Fibroblast of skin of scalp (primary cell): Measurements from ENCODE around the gene ATG9A. TPM values are rescaled to one million over a fixed set of nuclear protein-coding genes. Genes with fewer than 3 reads are reported as not detected.
"Not testable (repeated sequence)": the region's sequence is repeated elsewhere in the genome, so short reads cannot be mapped to it uniquely, and the experiment has no call there.

Experiments
- DNase-seq: peaks from one replicate; pipeline ENCODE4 v3.0.0-alpha.2; 2013
- polyA plus RNA-seq, 2 experiments: library from polyadenylated mRNA; unstranded; fragments of 120-200 nt; gene quantifications; one replicate each; pipeline ENCODE4 v1.2.1, GENCODE V29; 2013; ENCODE audit not compliant: insufficient read length in 2 of 2

Gene ATG9A, protein sequence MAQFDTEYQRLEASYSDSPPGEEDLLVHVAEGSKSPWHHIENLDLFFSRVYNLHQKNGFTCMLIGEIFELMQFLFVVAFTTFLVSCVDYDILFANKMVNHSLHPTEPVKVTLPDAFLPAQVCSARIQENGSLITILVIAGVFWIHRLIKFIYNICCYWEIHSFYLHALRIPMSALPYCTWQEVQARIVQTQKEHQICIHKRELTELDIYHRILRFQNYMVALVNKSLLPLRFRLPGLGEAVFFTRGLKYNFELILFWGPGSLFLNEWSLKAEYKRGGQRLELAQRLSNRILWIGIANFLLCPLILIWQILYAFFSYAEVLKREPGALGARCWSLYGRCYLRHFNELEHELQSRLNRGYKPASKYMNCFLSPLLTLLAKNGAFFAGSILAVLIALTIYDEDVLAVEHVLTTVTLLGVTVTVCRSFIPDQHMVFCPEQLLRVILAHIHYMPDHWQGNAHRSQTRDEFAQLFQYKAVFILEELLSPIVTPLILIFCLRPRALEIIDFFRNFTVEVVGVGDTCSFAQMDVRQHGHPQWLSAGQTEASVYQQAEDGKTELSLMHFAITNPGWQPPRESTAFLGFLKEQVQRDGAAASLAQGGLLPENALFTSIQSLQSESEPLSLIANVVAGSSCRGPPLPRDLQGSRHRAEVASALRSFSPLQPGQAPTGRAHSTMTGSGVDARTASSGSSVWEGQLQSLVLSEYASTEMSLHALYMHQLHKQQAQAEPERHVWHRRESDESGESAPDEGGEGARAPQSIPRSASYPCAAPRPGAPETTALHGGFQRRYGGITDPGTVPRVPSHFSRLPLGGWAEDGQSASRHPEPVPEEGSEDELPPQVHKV
- 61.5 TPM for polyA plus RNA-seq (2013, experiment 1 of 2; ENCODE audit: insufficient read length)
- polyA plus RNA-seq (2013, experiment 2 of 2; ENCODE audit: insufficient read length): 59.9 TPM

GRCh38 chr2:219229305-219230058 lies at the start of gene ATG9A, which contains the start of gene ANKZF1:
TSS of gene ATG9A (minus strand) at chr2:219229636. CDS start at chr2:219228024, 1,612 bp downstream.
TSS of gene ANKZF1 (plus strand) at chr2:219229806. CDS start at chr2:219230258, 452 bp downstream.
- peak; percentile 99 for DNase-seq

GRCh38 chr2:219278655-219279150 lies 49.3 kb upstream of the ATG9A start:
- DNase-seq: no peak

DNA sequence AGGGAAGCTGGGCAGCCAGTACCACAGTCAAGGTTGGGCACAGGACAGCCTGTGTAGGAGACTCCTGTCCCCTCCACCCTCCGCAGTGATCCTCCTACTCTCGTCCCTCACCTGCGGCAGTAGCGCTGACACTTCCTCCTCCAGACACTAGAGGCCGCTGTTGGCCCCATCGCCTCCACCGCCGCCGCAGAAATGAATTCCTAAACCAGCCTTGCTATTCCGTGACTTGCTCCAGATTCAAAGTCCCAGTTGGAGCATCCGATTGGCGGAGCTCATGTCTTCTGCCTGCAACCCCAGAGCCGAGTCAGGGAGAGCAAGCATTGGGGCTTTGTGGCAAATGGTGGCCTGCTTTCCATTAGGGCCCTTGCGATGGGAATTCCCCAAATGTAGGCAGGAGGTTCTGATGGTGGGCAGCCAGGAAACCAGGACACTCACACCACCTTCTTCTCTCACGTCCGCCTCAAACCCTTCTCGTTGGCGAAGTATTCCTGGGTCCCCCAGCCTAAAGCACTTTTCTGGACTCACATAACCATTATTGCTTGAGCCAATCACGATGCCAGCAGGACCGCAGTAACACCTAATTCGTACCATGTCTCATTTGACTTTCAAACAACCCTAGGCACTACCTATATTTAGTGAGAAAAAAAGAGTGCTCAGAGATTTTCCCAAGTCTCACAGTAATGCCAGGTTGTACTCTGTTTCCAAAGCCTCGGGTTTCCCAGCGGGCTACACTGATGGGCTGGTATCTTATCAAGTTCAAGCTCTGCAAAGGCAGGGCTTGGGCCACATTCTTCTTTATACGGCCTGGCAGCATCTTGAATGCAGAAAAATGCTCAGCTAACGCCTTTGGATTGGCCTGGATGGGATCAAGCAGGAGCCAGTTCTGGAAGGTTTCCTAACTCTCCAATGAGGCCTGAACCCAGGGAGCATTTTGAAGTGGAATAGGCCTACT lies 48.5 kb upstream of the ATG9A start:
- DNase-seq: peak; percentile 88

DNA sequence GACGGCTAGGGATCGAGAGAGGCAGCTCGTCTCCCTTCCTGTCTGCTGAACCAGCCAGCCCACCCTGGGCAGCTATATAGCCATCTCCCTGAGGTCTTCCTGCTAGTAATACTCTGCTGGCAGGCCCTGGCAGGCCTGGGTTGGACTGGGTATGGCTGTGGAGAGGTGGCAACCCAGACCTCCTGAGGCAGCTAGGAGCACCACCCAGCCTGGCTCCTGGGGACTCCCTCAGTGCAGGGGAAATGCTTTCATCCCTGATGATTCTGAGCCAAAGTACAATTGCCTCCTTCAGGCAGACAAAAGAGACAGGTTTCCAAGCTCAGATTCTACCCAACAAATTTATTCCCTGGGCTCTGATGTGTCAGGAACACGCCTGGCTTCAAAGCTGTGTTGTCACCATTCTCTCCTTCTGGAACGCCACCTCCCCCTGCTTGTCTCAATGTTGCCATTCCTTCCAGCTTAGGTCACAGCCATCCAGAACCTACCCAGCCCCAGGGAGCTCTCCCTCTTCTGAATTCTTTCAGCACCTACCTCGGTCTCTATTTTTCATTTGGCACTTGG lies 45.0 kb upstream of the ATG9A start:
- peak; percentile 91 for DNase-seq

- no peak for DNase-seq
These were observed 44.5 kb upstream of the ATG9A start for GRCh38 chr2:219273937-219274336.

GRCh38 chr2:219272995-219273394 lies 43.6 kb upstream of the ATG9A start:
- DNase-seq: no peak

DNA sequence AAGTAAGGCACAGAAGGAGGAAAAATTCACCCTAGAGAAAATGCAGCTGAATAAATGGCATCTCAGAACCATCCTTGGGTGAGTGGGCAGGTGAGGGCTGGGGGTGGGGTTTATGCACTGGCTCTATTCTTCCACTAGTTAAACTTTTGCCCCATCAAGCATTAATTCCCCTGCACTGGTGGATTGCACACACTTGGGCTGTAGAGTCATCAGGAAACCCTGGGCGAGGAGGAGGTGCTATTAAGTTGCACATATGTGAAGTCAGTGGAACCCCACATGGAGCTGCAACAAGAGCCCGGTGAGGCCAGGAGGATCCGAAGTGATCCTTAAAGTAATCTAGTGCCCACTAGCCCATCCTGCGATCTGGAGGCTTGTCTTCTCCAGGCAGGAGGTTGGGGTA lies 42.9 kb upstream of the ATG9A start:
- no peak for DNase-seq

DNA sequence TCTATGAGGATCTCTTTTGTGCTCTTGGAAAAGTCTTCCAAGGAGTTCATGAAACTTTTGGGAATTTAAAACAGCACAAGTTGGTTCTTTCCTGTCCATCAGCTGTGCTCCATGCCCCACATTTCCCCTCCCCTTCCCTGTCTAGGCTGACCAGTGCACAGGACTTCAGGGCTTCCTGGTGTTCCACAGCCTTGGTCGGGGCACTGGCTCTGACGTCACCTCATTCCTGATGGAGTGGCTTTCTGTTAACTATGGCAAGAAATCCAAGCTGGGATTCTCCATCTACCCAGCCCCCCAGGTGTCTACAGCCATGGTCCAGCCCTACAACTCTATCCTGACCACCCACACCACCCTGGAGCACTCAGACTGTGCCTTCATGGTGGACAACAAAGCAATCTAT lies 41.6 kb upstream of the ATG9A start:
- no peak for DNase-seq

GRCh38 chr2:219270055-219270372 lies 40.6 kb upstream of the ATG9A start:
- no peak for DNase-seq

DNA sequence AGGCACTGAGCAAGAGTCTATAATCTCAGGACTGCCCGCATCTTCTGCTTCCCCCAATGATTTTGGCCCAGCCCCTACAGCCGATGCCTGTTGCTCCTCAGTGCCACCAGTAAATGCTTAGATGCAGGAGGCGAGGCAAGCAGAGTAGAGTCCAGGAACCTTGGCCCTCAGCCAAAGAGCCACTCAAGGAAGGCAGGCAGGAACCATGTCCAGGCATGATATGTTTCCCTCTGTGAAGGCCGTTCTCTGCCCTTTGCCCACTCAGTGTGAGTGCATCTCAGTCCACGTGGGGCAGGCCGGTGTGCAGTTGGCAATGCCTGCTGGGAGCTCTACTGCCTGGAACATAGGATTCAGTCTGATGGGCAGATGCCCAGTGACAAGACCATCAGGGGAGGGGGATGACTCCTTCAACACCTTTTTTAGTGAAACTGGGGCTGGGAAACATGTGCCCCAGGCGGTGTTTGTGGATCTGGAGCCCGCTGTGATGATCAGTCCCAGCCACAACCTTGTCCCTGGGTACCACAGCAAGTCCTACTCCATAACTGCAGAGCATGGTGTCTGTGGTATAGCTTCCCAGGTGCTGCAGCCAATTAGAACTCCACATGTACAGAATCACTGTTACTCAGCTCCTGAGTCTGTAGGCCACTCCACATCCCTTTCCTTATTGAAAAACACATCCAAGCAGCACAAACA lies 40.1 kb upstream of the ATG9A start:
- DNase-seq: no peak

- DNase-seq: no peak
These were observed 38.9 kb upstream of the ATG9A start for GRCh38 chr2:219268294-219268693.

- no peak for DNase-seq
These were observed 37.5 kb upstream of the ATG9A start for GRCh38 chr2:219266886-219267285.

GRCh38 chr2:219266232-219266631 lies 36.8 kb upstream of the ATG9A start:
- no peak for DNase-seq

DNA sequence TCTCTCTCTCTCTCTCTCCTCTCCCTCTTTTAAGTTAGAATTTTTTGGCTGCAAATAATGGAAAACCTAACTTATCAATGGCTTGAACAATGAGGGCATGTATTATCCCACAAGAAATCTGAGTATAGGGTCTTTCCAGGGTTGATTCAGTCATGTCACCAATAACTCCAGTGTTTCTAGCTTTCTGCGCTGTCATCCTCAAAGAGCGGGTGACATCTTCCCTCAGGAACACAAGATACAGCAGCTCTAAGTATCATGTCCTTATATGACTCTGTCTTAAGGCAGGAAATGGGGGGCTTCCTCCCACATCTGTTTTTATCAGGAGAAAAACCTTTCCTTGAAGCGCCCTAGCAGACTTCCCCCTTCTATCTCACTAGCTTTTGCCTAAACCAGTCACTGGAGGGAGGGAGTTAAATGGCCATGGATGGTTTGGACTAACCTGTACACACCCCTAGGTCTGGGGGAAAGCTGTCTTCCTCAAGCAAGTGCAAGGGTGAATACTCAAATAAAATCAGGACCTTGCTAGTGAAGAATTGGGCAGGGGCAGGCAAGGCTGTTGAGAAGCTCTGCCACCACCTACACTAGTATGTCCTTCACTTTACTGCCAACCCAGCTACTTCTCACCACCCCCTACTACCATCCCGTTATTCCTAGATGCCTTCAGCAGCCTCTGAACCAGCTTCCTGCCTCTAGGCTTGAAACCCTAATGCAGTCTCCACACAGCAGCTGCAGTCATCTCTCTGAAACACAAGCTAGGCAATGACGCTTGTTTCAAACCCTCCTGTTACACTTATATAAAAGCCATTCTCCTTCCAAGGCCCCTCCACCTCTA lies 31.8 kb upstream of the ATG9A start:
- no peak for DNase-seq

DNA sequence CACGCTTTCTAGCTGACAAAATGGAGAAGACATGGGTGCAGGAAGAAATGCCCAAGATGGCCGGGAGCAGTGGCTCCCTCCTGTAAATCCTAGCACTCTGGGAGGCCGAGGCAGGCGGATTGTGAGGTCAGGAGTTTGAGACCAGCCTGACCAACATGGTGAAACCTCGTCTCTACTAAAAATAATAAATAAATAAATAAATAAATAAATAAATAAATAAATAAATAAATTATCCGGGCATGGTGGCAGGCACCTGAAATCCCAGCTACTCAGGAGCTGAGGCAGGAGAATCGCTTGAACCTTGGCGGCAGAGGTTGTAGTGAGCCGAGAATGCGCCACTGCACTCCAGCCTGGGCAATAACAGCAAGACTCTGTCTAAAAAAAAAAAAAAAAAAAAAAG lies 29.5 kb upstream of the ATG9A start:
- DNase-seq: not testable (repeated sequence)

GRCh38 chr2:219254590-219255201 lies 25.3 kb upstream of the ATG9A start:
- DNase-seq: no peak

DNA sequence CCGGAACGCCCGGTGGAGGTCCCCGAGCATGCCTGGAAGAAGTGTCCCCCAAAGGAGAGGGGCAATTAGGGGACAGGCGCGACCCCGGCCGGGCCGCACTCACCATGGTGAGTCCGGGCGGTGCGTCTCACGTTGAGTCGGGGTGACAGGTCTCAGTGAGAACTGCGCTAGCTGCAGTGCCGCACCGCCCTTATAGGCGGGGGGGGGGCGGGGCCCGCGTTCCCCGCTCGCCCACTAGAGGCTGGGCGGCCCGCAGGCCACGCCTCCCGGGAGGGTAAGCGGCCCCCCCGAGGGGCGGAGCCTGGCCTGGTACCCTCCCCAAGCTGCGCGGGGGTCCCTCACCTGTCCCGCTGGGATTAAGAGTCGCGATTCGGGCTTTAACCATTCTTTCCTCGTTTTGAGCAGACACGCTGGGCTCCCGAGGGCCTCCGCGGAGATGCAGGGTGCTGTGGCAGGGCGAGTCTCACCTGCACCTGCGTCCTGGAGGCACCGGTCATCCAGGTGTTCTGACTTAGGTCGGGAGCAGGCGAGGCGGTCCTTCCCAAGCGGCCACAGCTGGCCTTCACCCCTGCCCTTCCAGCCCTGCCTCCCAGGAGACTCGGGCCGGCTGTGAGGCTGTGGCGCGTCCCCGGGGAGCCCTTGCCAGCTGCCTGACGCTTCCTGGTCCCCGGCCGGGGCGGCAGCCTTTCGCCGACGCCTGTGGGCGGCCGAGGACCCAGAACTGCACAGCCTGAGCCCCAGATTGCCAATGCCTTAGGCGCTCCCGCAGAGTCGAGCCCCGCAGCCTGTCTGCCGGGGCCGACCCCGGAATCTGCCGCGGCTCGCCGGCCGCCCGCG lies 24.5 kb upstream of the ATG9A start, which contains the start of gene TUBA4A:
Gene TUBA4A (minus strand): TSS at position 166 of the 837 bp plus-strand sequence. CDS start 60 bp downstream, at position 106.
- DNase-seq: peak; percentile 55
